Activated CD4-positive, alpha-beta T cell treated with anti-CD3 and anti-CD28 coated beads, Interleukin-2, Interleukin-4, amounts not matched to agents 100 ng/mL and 50 ng/mL, durations not matched to agents 16 hours and 8 hours (primary cell): Measurements from ENCODE around the gene S100A1.
"Not testable (repeated sequence)": the region's sequence is repeated elsewhere in the genome, so short reads cannot be mapped to it uniquely, and the experiment has no call there.

ENCODE experiments used
- DNase-seq: peaks from one replicate; pipeline ENCODE4 v3.0.0-alpha.2; 2020; ENCODE audit warnings: low spot score

The S100A1 gene

GRCh38 chr1:153631047-153632022 lies 3.1 kb downstream of the S100A1 start:
- no peak for DNase-seq

- DNase-seq: no peak
These were observed 5.0 kb downstream of the S100A1 start for GRCh38 chr1:153633161-153633753.

GRCh38 chr1:153633754-153634665 lies 5.8 kb downstream of the S100A1 start, which contains the start of gene CHTOP:
TSS of gene CHTOP (plus strand) at chr1:153634066. CDS start at chr1:153636589, 2,523 bp downstream.
- peak; percentile 99 for DNase-seq

GRCh38 chr1:153635872-153636271 lies 7.6 kb downstream of the S100A1 start:
- DNase-seq: no peak

- no peak for DNase-seq
These were observed 8.1 kb downstream of the S100A1 start for GRCh38 chr1:153636312-153636711.

- DNase-seq: no peak
These were observed 10.0 kb downstream of the S100A1 start for GRCh38 chr1:153638261-153638660.

- DNase-seq: no peak
These were observed 11.0 kb downstream of the S100A1 start for GRCh38 chr1:153639280-153639679.

- not testable (repeated sequence) for DNase-seq
These were observed 12.0 kb downstream of the S100A1 start for GRCh38 chr1:153640213-153640612.

GRCh38 chr1:153640861-153641260 lies 12.6 kb downstream of the S100A1 start:
- no peak for DNase-seq

- DNase-seq: no peak
These were observed 13.9 kb downstream of the S100A1 start for GRCh38 chr1:153642161-153642560.

GRCh38 chr1:153643100-153643499 lies 14.9 kb downstream of the S100A1 start:
- DNase-seq: no peak

- no peak for DNase-seq
These were observed 15.6 kb downstream of the S100A1 start for GRCh38 chr1:153643816-153644215.

GRCh38 chr1:153646672-153647345 lies 18.6 kb downstream of the S100A1 start:
- DNase-seq: no peak

GRCh38 chr1:153647346-153647714 lies 19.1 kb downstream of the S100A1 start:
- no peak for DNase-seq

- DNase-seq: no peak
These were observed 19.9 kb downstream of the S100A1 start for GRCh38 chr1:153648000-153648643.

- DNase-seq: no peak
These were observed 21.1 kb downstream of the S100A1 start for GRCh38 chr1:153649137-153649862.

GRCh38 chr1:153649863-153650235 lies 21.6 kb downstream of the S100A1 start:
- no peak for DNase-seq

- DNase-seq: no peak
These were observed 23.5 kb downstream of the S100A1 start for GRCh38 chr1:153651771-153652170.

- DNase-seq: no peak
These were observed 24.7 kb downstream of the S100A1 start for GRCh38 chr1:153652805-153653500.

GRCh38 chr1:153655333-153655732 lies 27.1 kb downstream of the S100A1 start:
- DNase-seq: no peak
